ENCODE measurements around the gene CTBP2. TPM values are rescaled to one million over a fixed set of nuclear protein-coding genes. Genes with fewer than 3 reads are reported as not detected.

CTBP2 gene
- total RNA-seq, 1 experiment from 2014 or later, result 191 TPM

- TF ChIP-seq E2F1 (CRISPR knock-in tag; IDR thresholded peaks at IDR 0.05) (no peak), OVOL2 (CRISPR knock-in tag; IDR thresholded peaks at IDR 0.05; ENCODE audit: borderline replicate concordance) (no peak), ZSCAN18 (CRISPR knock-in tag; IDR thresholded peaks at IDR 0.05) (no peak), SMAD3 (CRISPR knock-in tag; IDR thresholded peaks at IDR 0.05; ENCODE audit: borderline replicate concordance) (no peak), ZNF416 (CRISPR knock-in tag; IDR thresholded peaks at IDR 0.05) (no peak), ESRRA (CRISPR knock-in tag; IDR thresholded peaks at IDR 0.05; ENCODE audit: borderline replicate concordance) (no peak)
- TF ChIP-seq, protein P1, sequence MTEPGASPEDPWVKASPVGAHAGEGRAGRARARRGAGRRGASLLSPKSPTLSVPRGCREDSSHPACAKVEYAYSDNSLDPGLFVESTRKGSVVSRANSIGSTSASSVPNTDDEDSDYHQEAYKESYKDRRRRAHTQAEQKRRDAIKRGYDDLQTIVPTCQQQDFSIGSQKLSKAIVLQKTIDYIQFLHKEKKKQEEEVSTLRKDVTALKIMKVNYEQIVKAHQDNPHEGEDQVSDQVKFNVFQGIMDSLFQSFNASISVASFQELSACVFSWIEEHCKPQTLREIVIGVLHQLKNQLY (CRISPR knock-in tag; IDR thresholded peaks at IDR 0.05), result no peak
- TF ChIP-seq, protein P2, sequence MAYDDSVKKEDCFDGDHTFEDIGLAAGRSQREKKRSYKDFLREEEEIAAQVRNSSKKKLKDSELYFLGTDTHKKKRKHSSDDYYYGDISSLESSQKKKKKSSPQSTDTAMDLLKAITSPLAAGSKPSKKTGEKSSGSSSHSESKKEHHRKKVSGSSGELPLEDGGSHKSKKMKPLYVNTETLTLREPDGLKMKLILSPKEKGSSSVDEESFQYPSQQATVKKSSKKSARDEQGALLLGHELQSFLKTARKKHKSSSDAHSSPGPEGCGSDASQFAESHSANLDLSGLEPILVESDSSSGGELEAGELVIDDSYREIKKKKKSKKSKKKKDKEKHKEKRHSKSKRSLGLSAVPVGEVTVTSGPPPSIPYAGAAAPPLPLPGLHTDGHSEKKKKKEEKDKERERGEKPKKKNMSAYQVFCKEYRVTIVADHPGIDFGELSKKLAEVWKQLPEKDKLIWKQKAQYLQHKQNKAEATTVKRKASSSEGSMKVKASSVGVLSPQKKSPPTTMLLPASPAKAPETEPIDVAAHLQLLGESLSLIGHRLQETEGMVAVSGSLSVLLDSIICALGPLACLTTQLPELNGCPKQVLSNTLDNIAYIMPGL (CRISPR knock-in tag; IDR thresholded peaks at IDR 0.05), result no peak
- TF ChIP-seq, protein P3, sequence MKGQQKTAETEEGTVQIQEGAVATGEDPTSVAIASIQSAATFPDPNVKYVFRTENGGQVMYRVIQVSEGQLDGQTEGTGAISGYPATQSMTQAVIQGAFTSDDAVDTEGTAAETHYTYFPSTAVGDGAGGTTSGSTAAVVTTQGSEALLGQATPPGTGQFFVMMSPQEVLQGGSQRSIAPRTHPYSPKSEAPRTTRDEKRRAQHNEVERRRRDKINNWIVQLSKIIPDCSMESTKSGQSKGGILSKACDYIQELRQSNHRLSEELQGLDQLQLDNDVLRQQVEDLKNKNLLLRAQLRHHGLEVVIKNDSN (CRISPR knock-in tag; IDR thresholded peaks at IDR 0.05), result no peak
Observed at GRCh38 chr10:125091891-125092290, 68.5 kb downstream of the CTBP2 start (continued).

DNA sequence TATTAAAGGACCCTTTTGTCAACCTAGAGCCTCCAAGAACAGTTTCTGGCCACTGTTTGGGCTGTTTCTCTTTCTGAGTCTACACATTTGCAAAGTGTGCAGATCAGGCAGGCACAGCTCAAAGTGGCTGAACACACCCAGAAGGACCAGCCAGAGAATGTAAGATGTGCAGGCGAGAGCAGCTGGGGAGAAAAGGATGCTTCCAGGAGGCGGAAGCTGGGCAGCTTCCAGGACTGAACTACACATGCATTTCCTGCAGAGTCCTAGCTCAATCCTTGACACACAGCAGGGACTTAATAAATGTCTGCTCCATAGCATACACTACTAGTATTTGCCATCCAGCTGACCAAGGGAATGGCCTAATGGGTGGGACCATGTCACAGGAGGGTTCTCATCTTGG is 70.9 kb downstream of the CTBP2 start:
- TF ChIP-seq ZNF138 (CRISPR knock-in tag; conservative IDR thresholded peaks at IDR 0.05) (no peak), ZNF317 (CRISPR knock-in tag; IDR thresholded peaks at IDR 0.05; ENCODE audit: borderline replicate concordance, low read depth) (no peak), ZNF281 (CRISPR knock-in tag; IDR thresholded peaks at IDR 0.05) (no peak), NFATC4 (CRISPR knock-in tag; IDR thresholded peaks at IDR 0.05) (no peak), ZNF263 (CRISPR knock-in tag; IDR thresholded peaks at IDR 0.05; ENCODE audit: low read depth) (no peak)
- Mint-ChIP-seq H3K9me3 (no peaks in the 10 kb centered on the region), H3K4me3 (no peak overlapping the region), H3K36me3 (peaks cover 40% of the 10 kb centered on the region), H3K27me3 (ENCODE audit: low read depth) (no peaks in the 10 kb centered on the region), H3K27ac (peak overlapping the region; percentile 50; the same call in 1 of the 2 replicates), H3K4me1 (peaks cover 77% of the 10 kb centered on the region)
- ChIA-PET CTCF (interaction anchor here (1.1 kb wide), 1 partner anchor 41 kb away, joined by 3 read pairs; no protein-coding TSS in a partner anchor), POLR2A (interaction anchor here (0.6 to 1.0 kb wide), 2 partner anchors 9 to 198 kb away, joined by 3 to 6 read pairs; no protein-coding TSS in a partner anchor)
- no peak for DNase-seq (ENCODE audit: low spot score)
- no peak for ATAC-seq

GRCh38 chr10:125087897-125088215 is 72.5 kb downstream of the CTBP2 start:
- H3K27ac Mint-ChIP-seq, result peak overlapping the region; percentile 89
- no peaks in the 10 kb centered on the region for H3K9me3 Mint-ChIP-seq
- H3K27me3 Mint-ChIP-seq (ENCODE audit: low read depth), result no peaks in the 10 kb centered on the region
- H3K4me3 Mint-ChIP-seq, result no peak overlapping the region
- DNase-seq (ENCODE audit: low spot score) (no peak), ATAC-seq (no peak)
- H3K36me3 Mint-ChIP-seq, result peaks cover 53% of the 10 kb centered on the region
- peaks cover 73% of the 10 kb centered on the region for H3K4me1 Mint-ChIP-seq
- ChIA-PET CTCF (interaction anchor here (1.8 to 2.3 kb wide), 2 partner anchors 17 to 40 kb away, joined by 7 to 11 read pairs; no protein-coding TSS in a partner anchor), POLR2A (interaction anchor here (0.6 kb wide), 1 partner anchor 24 kb away, joined by 5 read pairs; no protein-coding TSS in a partner anchor)
- TF ChIP-seq, protein P4, sequence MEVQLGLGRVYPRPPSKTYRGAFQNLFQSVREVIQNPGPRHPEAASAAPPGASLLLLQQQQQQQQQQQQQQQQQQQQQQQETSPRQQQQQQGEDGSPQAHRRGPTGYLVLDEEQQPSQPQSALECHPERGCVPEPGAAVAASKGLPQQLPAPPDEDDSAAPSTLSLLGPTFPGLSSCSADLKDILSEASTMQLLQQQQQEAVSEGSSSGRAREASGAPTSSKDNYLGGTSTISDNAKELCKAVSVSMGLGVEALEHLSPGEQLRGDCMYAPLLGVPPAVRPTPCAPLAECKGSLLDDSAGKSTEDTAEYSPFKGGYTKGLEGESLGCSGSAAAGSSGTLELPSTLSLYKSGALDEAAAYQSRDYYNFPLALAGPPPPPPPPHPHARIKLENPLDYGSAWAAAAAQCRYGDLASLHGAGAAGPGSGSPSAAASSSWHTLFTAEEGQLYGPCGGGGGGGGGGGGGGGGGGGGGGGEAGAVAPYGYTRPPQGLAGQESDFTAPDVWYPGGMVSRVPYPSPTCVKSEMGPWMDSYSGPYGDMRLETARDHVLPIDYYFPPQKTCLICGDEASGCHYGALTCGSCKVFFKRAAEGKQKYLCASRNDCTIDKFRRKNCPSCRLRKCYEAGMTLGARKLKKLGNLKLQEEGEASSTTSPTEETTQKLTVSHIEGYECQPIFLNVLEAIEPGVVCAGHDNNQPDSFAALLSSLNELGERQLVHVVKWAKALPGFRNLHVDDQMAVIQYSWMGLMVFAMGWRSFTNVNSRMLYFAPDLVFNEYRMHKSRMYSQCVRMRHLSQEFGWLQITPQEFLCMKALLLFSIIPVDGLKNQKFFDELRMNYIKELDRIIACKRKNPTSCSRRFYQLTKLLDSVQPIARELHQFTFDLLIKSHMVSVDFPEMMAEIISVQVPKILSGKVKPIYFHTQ (CRISPR knock-in tag; IDR thresholded peaks at IDR 0.05), result no peak
- TF ChIP-seq, protein P5, sequence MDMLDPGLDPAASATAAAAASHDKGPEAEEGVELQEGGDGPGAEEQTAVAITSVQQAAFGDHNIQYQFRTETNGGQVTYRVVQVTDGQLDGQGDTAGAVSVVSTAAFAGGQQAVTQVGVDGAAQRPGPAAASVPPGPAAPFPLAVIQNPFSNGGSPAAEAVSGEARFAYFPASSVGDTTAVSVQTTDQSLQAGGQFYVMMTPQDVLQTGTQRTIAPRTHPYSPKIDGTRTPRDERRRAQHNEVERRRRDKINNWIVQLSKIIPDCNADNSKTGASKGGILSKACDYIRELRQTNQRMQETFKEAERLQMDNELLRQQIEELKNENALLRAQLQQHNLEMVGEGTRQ (CRISPR knock-in tag; IDR thresholded peaks at IDR 0.05), result no peak
- TF ChIP-seq JAZF1 (CRISPR knock-in tag; IDR thresholded peaks at IDR 0.05) (no peak), NFATC4 (CRISPR knock-in tag; IDR thresholded peaks at IDR 0.05) (no peak), SMAD3 (CRISPR knock-in tag; IDR thresholded peaks at IDR 0.05; ENCODE audit: borderline replicate concordance) (no peak), PREB (CRISPR knock-in tag; IDR thresholded peaks at IDR 0.05; ENCODE audit: borderline replicate concordance) (no peak)

All from WTC11 (cell line).